B cell (primary cell): ENCODE measurements around the gene GNAI2. TPM values are rescaled to one million over a fixed set of nuclear protein-coding genes. Genes with fewer than 3 reads are reported as not detected.

Source experiments
- ATAC-seq: fragments of 200-7000 bp; cut with Tn5 transposase; one replicate; pipeline ENCODE4 v1.10.0; 2021; ENCODE audit warnings: low read depth, mild to moderate bottlenecking, moderate number of reproducible peaks, moderate library complexity
- CTCF ChIA-PET: fragments of 350-600 bp; sonication (Branson Sonifier 250); formaldehyde crosslinking; loops from one replicate; lab custom pipeline; 2021; ENCODE audit warnings: antibody characterized with exemption, inconsistent platforms; lab: Charles Lee
- POLR2A ChIA-PET: fragments of 350-600 bp; sonication (Branson Sonifier 250); formaldehyde crosslinking; loops from one replicate; lab custom pipeline; 2021; ENCODE audit warnings: antibody characterized with exemption; lab: Charles Lee
- DNase-seq: peaks from one replicate; pipeline ENCODE4 v3.0.0; 2013
- H2AFZ ChIP-seq: 2 replicates; pipeline ENCODE4 v1.6.1; 2012; ENCODE audit warnings: mild to moderate bottlenecking, low read depth, low read length; ENCODE audit not compliant: insufficient read depth, poor library complexity, severe bottlenecking
- H3K27ac ChIP-seq, 2 donors: 1 replicate in 1 of 2; 2 replicates in 1 of 2; pipeline ENCODE4 v1.5.1; 2012 to 2013; ENCODE audit warnings: low read length in 2 of 2, mild to moderate bottlenecking in 2 of 2, moderate library complexity in 1 of 2
- H3K27me3 ChIP-seq, 4 experiments: fragments of 200-600 bp in 1 of 4; sonication (generic) in 1 of 4; replicated peaks in 1 of 4; 1 replicate in 2 of 4; 2 replicates in 2 of 4; pipeline versions ENCODE4 v1.6.1 to v1.7.0; 2013 to 2016; ENCODE audit warnings: low read length in 3 of 4, mild to moderate bottlenecking in 2 of 4, mixed read lengths in 1 of 4, moderate library complexity in 1 of 4; ENCODE audit not compliant: insufficient read depth in 4 of 4, control insufficient read depth in 3 of 4; ENCODE audit errors: control extremely low read depth in 1 of 4
- H3K36me3 ChIP-seq, 2 experiments: replicated peaks in 1 of 2; 1 replicate in 1 of 2; 2 replicates in 1 of 2; pipeline versions ENCODE4 v1.6.1 to v1.7.1; 2013; ENCODE audit warnings: low read length in 1 of 2; ENCODE audit not compliant: insufficient read depth in 2 of 2, control insufficient read depth in 1 of 2; ENCODE audit errors: control extremely low read depth in 1 of 2, extremely low read depth in 1 of 2
- H3K4me1 ChIP-seq, 2 donors: fragments of 200-600 bp in 1 of 2; sonication (generic) in 1 of 2; 1 replicate in 1 of 2; 2 replicates in 1 of 2; pipeline versions ENCODE4 v1.5.1 to v1.6.1; 2013 to 2017; ENCODE audit warnings: low read length in 2 of 2; ENCODE audit not compliant: control insufficient read depth in 2 of 2, insufficient read depth in 2 of 2
- H3K4me2 ChIP-seq: replicated peaks from 2 replicates; pipeline ENCODE3; 2012; ENCODE audit warnings: mild to moderate bottlenecking, low read depth, low read length; ENCODE audit not compliant: poor library complexity, severe bottlenecking
- H3K4me3 ChIP-seq, 5 experiments: fragments of 200-600 bp in 1 of 5; sonication (generic) in 1 of 5; 1 replicate in 3 of 5; 2 replicates in 2 of 5; pipeline versions ENCODE4 v1.5.1 to v1.7.0; 2011 to 2016; ENCODE audit warnings: low read length in 4 of 5, mild to moderate bottlenecking in 4 of 5, low read depth in 2 of 5, control low read depth in 1 of 5, moderate library complexity in 1 of 5; ENCODE audit not compliant: insufficient read depth in 1 of 5; ENCODE audit errors: control extremely low read depth in 1 of 5, extremely low read depth in 1 of 5
- H3K79me2 ChIP-seq: fragments of 200-600 bp; sonication (generic); one replicate; pipeline ENCODE4 v1.6.0; 2016; ENCODE audit warnings: low read length; ENCODE audit not compliant: control insufficient read depth, insufficient read depth
- H3K9ac ChIP-seq: fragments of 200-600 bp; sonication (generic); 2 replicates; pipeline ENCODE4 v1.6.1; 2017; ENCODE audit warnings: mild to moderate bottlenecking, low read length, moderate library complexity
- H3K9me3 ChIP-seq, 3 donors: one replicate each; pipeline versions ENCODE4 v1.6.1 to v1.7.1; 2013; ENCODE audit warnings: low read length in 2 of 3; ENCODE audit not compliant: control insufficient read depth in 2 of 3, insufficient read depth in 1 of 3; ENCODE audit errors: control extremely low read depth in 1 of 3
- H4K20me1 ChIP-seq: 2 replicates; pipeline ENCODE4 v1.6.0; 2012; ENCODE audit warnings: mild to moderate bottlenecking, low read length; ENCODE audit not compliant: insufficient read depth, control insufficient read depth, poor library complexity, severe bottlenecking
- H3K27ac Mint-ChIP-seq: one replicate; pipeline ENCODE4 v1.8.0; 2021; ENCODE audit warnings: mixed read lengths
- H3K27me3 Mint-ChIP-seq: one replicate; pipeline ENCODE4 v1.8.0; 2021; ENCODE audit warnings: mixed read lengths
- H3K4me1 Mint-ChIP-seq: one replicate; pipeline ENCODE4 v1.8.0; 2021; ENCODE audit warnings: mixed read lengths
- H3K4me3 Mint-ChIP-seq: one replicate; pipeline ENCODE4 v1.8.0; 2021; ENCODE audit warnings: mixed read lengths
- H3K9me3 Mint-ChIP-seq: one replicate; pipeline ENCODE4 v1.8.0; 2022; ENCODE audit warnings: mixed read lengths; ENCODE audit not compliant: insufficient read depth
- CTCF ChIP-seq: fragments of 200-600 bp; IDR thresholded peaks from one replicate; pipeline ENCODE4 v1.8.0; 2022; ENCODE audit warnings: antibody characterized with exemption, mild to moderate bottlenecking
- EZH2 ChIP-seq: IDR thresholded peaks from 2 replicates; pipeline ENCODE4 v1.6.1; 2012; ENCODE audit warnings: borderline replicate concordance, low read depth, mild to moderate bottlenecking, moderate library complexity, low read length; ENCODE audit not compliant: insufficient read depth, poor library complexity, severe bottlenecking
- WGBS: methylation state at CpG from one replicate; pipeline ENCODE4 v1.1.5; 2013; ENCODE audit warnings: missing lambda C conversion rate; ENCODE audit not compliant: insufficient coverage; 5-methylcytosine and 5-hydroxymethylcytosine counted together
- intact Hi-C: fragments of 100-400 bp; cut with micrococcal nuclease; formaldehyde crosslinking; loops from one replicate; pipeline ENCODE4 v1.10.0; 2022
- polyA plus RNA-seq: library from polyadenylated mRNA; depleted of rRNA; stranded (reverse); fragments of >200 nt; gene quantifications from 2 replicates; pipeline ENCODE4 v1.2.3, GENCODE V29; 2012
- total RNA-seq, 2 donors: library from RNA; stranded (reverse); fragments of 120-200 nt in 1 of 2; gene quantifications; 1 replicate in 1 of 2; 2 replicates in 1 of 2; pipeline versions ENCODE4 v1.2.3 to v1.2.4, GENCODE V29; 2013 to 2022

The GNAI2 gene
- total and polyA plus RNA-seq, 2 donors (not counting 1 experiment from before 2014, with no cell fraction given), result 302 to 491 TPM

- POLR2A ChIA-PET, result no interaction called here
These were observed 33.5 kb downstream of the GNAI2 start for GRCh38 chr3:50269460-50269859.

More at GRCh38 chr3:50269460-50269859, 33.5 kb downstream of the GNAI2 start:
- intact Hi-C loops, result no loop called here
- Histone ChIP-seq H3K9me3 (no peaks in the 10 kb centered on the region), H3K4me2 (no peak overlapping the region), H3K36me3 (no peaks in the 10 kb centered on the region), H3K79me2 (no peaks in the 10 kb centered on the region), H3K27me3 (peaks cover 0 to 49% (median 13%) of the 10 kb centered on the region in 4 experiments), H3K4me1 (peaks cover 15 to 19% of the 10 kb centered on the region in 2 donors), H3K27ac (no peak overlapping the region), H3K4me3 (no peak overlapping the region), H4K20me1 (peaks cover 8% of the 10 kb centered on the region), H2AFZ (no peak overlapping the region), H3K9ac (no peak overlapping the region)
- DNase-seq (no peak), ATAC-seq (no peak)
- H3K9me3 Mint-ChIP-seq, result no peaks in the 10 kb centered on the region
- H3K27me3 Mint-ChIP-seq, result peaks cover 28% of the 10 kb centered on the region
- CTCF ChIA-PET, result interaction anchor here (0.6 to 5.5 kb wide), 3 partner anchors 19 to 75 kb away, joined by 3 to 46 read pairs (median 3); partner anchors contain the start of gene GNAT1
- no peak overlapping the region for H3K4me3 Mint-ChIP-seq
- H3K27ac Mint-ChIP-seq, result no peak overlapping the region
- 100% methylated on average over 2 of the region's 4 CpGs for WGBS
- H3K4me1 Mint-ChIP-seq, result peaks cover 13% of the 10 kb centered on the region
- TF ChIP-seq EZH2, result no peak
- TF ChIP-seq CTCF, result no peak
